SK-N-SH (cell line): ENCODE measurements around the gene PGAP3. TPM values are rescaled to one million over a fixed set of nuclear protein-coding genes. Genes with fewer than 3 reads are reported as not detected.

Experiments
- CTCF ChIA-PET: fragments of 300-600, 350-600 bp; formaldehyde crosslinking; extraction: SDS; loops from one replicate; lab custom pipeline; 2021; lab: Yijun Ruan, JAX
- POLR2A ChIA-PET: fragments of 350-600 bp; sonication (Branson Sonifier 250); formaldehyde crosslinking; extraction: SDS; loops from one replicate; lab custom pipeline; 2020; ENCODE audit warnings: antibody characterized with exemption, inconsistent platforms; lab: Yijun Ruan, JAX
- DNase-seq: peaks from one replicate; pipeline ENCODE4 v3.0.0; 2012
- H2AFZ ChIP-seq: fragments of 200-600 bp; sonication (generic); 2 replicates; pipeline ENCODE4 v1.8.1; 2016; ENCODE audit warnings: antibody characterized with exemption, mild to moderate bottlenecking, low read depth
- H3F3A ChIP-seq: fragments of 200-600 bp; sonication (generic); replicated peaks from 2 replicates; pipeline ENCODE3; 2016; ENCODE audit warnings: antibody characterized with exemption, mild to moderate bottlenecking; ENCODE audit not compliant: insufficient read depth
- H3K27ac ChIP-seq, 2 experiments: fragments of 200-500 bp in 1 of 2; fragments of 200-600 bp in 1 of 2; sonication (Bioruptor generic) in 1 of 2; sonication (generic), shearing (Covaris generic) in 1 of 2; 2 replicates each; pipeline versions ENCODE4 v1.5.1 to v1.6.1; 2014 to 2016; ENCODE audit warnings: low read depth in 2 of 2, inconsistent platforms in 1 of 2, low read length in 1 of 2, mild to moderate bottlenecking in 1 of 2, mixed read lengths in 1 of 2
- H3K27me3 ChIP-seq: fragments of 200-600 bp; sonication (generic), shearing (Covaris generic); 2 replicates; pipeline ENCODE4 v1.6.1; 2016; ENCODE audit warnings: mixed run types; ENCODE audit not compliant: insufficient read depth
- H3K36me3 ChIP-seq, 2 experiments: fragments of 200-500 bp in 1 of 2; fragments of 200-600 bp in 1 of 2; sonication (Bioruptor generic) in 1 of 2; sonication (generic) in 1 of 2; replicated peaks in 1 of 2; 2 replicates each; pipeline versions ENCODE3 to v1.5.1; 2014 to 2016; ENCODE audit warnings: low read length in 1 of 2, mild to moderate bottlenecking in 1 of 2; ENCODE audit not compliant: insufficient read depth in 2 of 2, control insufficient read depth in 1 of 2
- H3K4me1 ChIP-seq, 2 experiments: fragments of 200-500 bp in 1 of 2; fragments of 200-600 bp in 1 of 2; sonication (Bioruptor generic) in 1 of 2; sonication (generic), shearing (Covaris generic) in 1 of 2; 2 replicates each; pipeline versions ENCODE4 v1.5.1 to v1.6.1; 2014 to 2016; ENCODE audit warnings: low read depth in 1 of 2, low read length in 1 of 2, mixed run types in 1 of 2; ENCODE audit not compliant: insufficient read depth in 2 of 2, control insufficient read depth in 1 of 2
- H3K4me2 ChIP-seq: fragments of 200-600 bp; sonication (generic), shearing (Covaris generic); 2 replicates; pipeline ENCODE4 v1.6.1; 2017; ENCODE audit warnings: mixed run types
- H3K4me3 ChIP-seq, 2 experiments: fragments of 200-500 bp in 1 of 2; fragments of 200-600 bp in 1 of 2; sonication (Bioruptor generic) in 1 of 2; sonication (generic), shearing (Covaris generic) in 1 of 2; 2 replicates each; pipeline versions ENCODE4 v1.5.1 to v1.8.1; 2014 to 2016; ENCODE audit warnings: low read depth in 2 of 2, inconsistent platforms in 1 of 2, low read length in 1 of 2, mild to moderate bottlenecking in 1 of 2, mixed read lengths in 1 of 2, moderate library complexity in 1 of 2
- H3K79me2 ChIP-seq: fragments of 200-600 bp; sonication (generic); 2 replicates; pipeline ENCODE4 v1.8.1; 2017; ENCODE audit warnings: mild to moderate bottlenecking; ENCODE audit not compliant: insufficient read depth
- H3K9ac ChIP-seq: fragments of 200-600 bp; sonication (generic); 2 replicates; pipeline ENCODE4 v1.6.1; 2017; ENCODE audit warnings: mixed run types
- H3K9me2 ChIP-seq: fragments of 200-600 bp; sonication (generic); 2 replicates; pipeline ENCODE4 v1.6.1; 2017; ENCODE audit warnings: mixed run types
- H3K9me3 ChIP-seq: fragments of 200-600 bp; sonication (generic); 2 replicates; pipeline ENCODE4 v1.6.1; 2017; ENCODE audit warnings: mixed run types, mild to moderate bottlenecking, moderate library complexity
- H4K20me1 ChIP-seq: fragments of 200-600 bp; sonication (generic); 2 replicates; pipeline ENCODE4 v1.6.1; 2017; ENCODE audit warnings: mild to moderate bottlenecking, mixed run types; ENCODE audit not compliant: insufficient read depth
- ELF1 ChIP-seq: IDR thresholded peaks from 2 replicates; pipeline ENCODE4 v1.4.0; 2012
- EZH2phosphoT487 ChIP-seq: fragments of 200-600 bp; sonication (generic); IDR thresholded peaks from 2 replicates; pipeline ENCODE4 v1.6.1; 2017; ENCODE audit warnings: low read depth, mixed run types, mild to moderate bottlenecking, antibody characterized with exemption, moderate library complexity, borderline replicate concordance
- FOXJ3 ChIP-seq: sonication (generic); formaldehyde crosslinking; IDR thresholded peaks from 2 replicates; pipeline ENCODE4 v1.5.1; 2020; ENCODE audit warnings: mild to moderate bottlenecking, missing genetic modification reagents
- JUND ChIP-seq: IDR thresholded peaks from 2 replicates; pipeline ENCODE4 v1.4.0; 2012
- MEF2A ChIP-seq: IDR thresholded peaks from 2 replicates; pipeline ENCODE4 v1.4.0; 2012; ENCODE audit warnings: low read depth, borderline replicate concordance
- RAD21 ChIP-seq: IDR thresholded peaks from 2 replicates; pipeline ENCODE4 v1.6.1; 2012; ENCODE audit warnings: mild to moderate bottlenecking, low read length
- RCOR1 ChIP-seq: fragments of 150-350 bp; IDR thresholded peaks from 2 replicates; pipeline ENCODE4 v1.6.1; 2017; ENCODE audit warnings: antibody characterized with exemption, low read length
- RFX5 ChIP-seq: IDR thresholded peaks from 2 replicates; pipeline ENCODE4 v1.6.1; 2012; ENCODE audit warnings: mild to moderate bottlenecking, improper control_type of control experiment, low read length
- SIN3A ChIP-seq: IDR thresholded peaks from 2 replicates; pipeline ENCODE4 v1.6.1; 2012; ENCODE audit warnings: low read depth, mild to moderate bottlenecking, low read length, moderate library complexity, borderline replicate concordance
- TCF12 ChIP-seq: IDR thresholded peaks from 2 replicates; pipeline ENCODE4 v1.4.0; 2012
- WGBS: methylation state at CpG from one replicate; pipeline ENCODE4 v1.1.6; 2017; ENCODE audit warnings: low lambda C conversion rate; 5-methylcytosine and 5-hydroxymethylcytosine counted together
- polyA plus RNA-seq, 3 experiments: library from polyadenylated mRNA; depleted of rRNA; stranded (reverse); fragments of >200 nt; gene quantifications; 2 replicates each; pipeline ENCODE4 v1.2.3, GENCODE V29; 2012
- TF ChIP-seq, protein P1 (sequence below): IDR thresholded peaks from 2 replicates; pipeline ENCODE4 v1.4.0; 2012; ENCODE audit warnings: low read depth, borderline replicate concordance
- TF ChIP-seq, protein P2 (sequence below): fragments of 150-350 bp; IDR thresholded peaks from 2 replicates; pipeline ENCODE4 v1.6.1; 2017; ENCODE audit warnings: antibody characterized with exemption, low read length, low read depth, borderline replicate concordance
- TF ChIP-seq, protein P3 (sequence below): IDR thresholded peaks from 2 replicates; pipeline ENCODE4; 2012
- TF ChIP-seq, protein P4 (sequence below): IDR thresholded peaks from 2 replicates; pipeline ENCODE4 v1.6.1; 2012; ENCODE audit warnings: mild to moderate bottlenecking, low read depth, low read length, moderate library complexity

Gene PGAP3
- polyA plus RNA-seq, 1 of the 3 experiments (the other 2 are of a cell fraction) = 20.9 TPM

DNA sequence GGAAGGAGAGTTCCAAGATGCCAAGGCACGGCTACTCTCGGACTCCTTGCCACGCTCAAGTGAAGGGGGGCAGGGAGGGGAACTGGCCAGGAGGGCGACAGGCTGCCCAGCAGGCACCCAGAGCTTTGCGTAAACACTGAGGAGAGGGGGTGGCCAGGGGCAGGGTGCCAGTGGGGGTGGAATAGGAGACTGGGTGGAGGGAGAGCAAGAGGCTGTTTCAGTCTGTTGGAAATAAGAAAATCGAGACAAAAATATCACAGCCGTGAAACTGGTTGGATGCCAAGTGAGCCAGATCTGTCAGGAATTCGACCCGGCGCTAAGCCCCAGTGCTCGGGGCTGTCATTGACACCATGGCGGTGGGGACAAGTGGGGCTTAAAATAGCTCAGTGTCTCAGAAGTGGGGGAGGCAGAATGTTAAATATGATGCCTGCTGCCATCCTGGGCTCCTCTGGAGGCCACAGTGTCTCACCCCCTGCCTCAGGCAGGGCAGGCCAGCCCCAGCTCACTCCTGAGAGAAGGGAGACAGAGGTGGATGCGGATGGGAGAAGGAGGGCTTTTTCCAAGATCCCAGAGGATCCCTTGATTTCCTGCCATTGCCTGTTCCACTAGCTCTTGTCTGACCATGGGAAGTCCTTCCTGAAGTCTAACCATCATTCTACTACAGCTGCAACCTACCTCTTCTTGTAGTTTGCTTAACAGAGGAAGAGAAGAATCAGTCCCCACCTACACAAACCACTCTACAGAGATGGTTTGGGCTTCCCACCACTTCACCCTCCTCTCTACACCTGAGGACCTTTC is 10.1 kb downstream of the PGAP3 start:
- 87% methylated on average over 13 of the region's 13 CpGs for WGBS
- Histone ChIP-seq H3F3A (no peaks in the 10 kb centered on the region), H3K4me2 (no peak overlapping the region), H3K27ac (no peak overlapping the region), H3K79me2 (no peaks in the 10 kb centered on the region), H3K4me1 (no peaks in the 10 kb centered on the region), H2AFZ (no peak overlapping the region), H4K20me1 (no peaks in the 10 kb centered on the region), H3K36me3 (no peaks in the 10 kb centered on the region), H3K9me3 (no peaks in the 10 kb centered on the region), H3K9ac (no peak overlapping the region), H3K9me2 (no peaks in the 10 kb centered on the region), H3K27me3 (no peaks in the 10 kb centered on the region), H3K4me3 (no peak overlapping the region)
- POLR2A ChIA-PET = no interaction called here
- no peak for TF ChIP-seq ELF1
- TF ChIP-seq, protein P1, sequence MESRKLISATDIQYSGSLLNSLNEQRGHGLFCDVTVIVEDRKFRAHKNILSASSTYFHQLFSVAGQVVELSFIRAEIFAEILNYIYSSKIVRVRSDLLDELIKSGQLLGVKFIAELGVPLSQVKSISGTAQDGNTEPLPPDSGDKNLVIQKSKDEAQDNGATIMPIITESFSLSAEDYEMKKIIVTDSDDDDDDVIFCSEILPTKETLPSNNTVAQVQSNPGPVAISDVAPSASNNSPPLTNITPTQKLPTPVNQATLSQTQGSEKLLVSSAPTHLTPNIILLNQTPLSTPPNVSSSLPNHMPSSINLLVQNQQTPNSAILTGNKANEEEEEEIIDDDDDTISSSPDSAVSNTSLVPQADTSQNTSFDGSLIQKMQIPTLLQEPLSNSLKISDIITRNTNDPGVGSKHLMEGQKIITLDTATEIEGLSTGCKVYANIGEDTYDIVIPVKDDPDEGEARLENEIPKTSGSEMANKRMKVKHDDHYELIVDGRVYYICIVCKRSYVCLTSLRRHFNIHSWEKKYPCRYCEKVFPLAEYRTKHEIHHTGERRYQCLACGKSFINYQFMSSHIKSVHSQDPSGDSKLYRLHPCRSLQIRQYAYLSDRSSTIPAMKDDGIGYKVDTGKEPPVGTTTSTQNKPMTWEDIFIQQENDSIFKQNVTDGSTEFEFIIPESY = no peak
- TF ChIP-seq, protein P2, sequence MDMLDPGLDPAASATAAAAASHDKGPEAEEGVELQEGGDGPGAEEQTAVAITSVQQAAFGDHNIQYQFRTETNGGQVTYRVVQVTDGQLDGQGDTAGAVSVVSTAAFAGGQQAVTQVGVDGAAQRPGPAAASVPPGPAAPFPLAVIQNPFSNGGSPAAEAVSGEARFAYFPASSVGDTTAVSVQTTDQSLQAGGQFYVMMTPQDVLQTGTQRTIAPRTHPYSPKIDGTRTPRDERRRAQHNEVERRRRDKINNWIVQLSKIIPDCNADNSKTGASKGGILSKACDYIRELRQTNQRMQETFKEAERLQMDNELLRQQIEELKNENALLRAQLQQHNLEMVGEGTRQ = no peak
- TF ChIP-seq, protein P3, sequence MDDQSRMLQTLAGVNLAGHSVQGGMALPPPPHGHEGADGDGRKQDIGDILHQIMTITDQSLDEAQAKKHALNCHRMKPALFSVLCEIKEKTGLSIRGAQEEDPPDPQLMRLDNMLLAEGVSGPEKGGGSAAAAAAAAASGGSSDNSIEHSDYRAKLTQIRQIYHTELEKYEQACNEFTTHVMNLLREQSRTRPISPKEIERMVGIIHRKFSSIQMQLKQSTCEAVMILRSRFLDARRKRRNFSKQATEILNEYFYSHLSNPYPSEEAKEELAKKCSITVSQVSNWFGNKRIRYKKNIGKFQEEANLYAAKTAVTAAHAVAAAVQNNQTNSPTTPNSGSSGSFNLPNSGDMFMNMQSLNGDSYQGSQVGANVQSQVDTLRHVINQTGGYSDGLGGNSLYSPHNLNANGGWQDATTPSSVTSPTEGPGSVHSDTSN = no peak
- no peak for TF ChIP-seq RCOR1
- TF ChIP-seq MEF2A = no peak
- no peak for TF ChIP-seq RFX5
- TF ChIP-seq TCF12 = no peak
- no peak for TF ChIP-seq FOXJ3 (CRISPR knock-in tag)
- TF ChIP-seq, protein P4, sequence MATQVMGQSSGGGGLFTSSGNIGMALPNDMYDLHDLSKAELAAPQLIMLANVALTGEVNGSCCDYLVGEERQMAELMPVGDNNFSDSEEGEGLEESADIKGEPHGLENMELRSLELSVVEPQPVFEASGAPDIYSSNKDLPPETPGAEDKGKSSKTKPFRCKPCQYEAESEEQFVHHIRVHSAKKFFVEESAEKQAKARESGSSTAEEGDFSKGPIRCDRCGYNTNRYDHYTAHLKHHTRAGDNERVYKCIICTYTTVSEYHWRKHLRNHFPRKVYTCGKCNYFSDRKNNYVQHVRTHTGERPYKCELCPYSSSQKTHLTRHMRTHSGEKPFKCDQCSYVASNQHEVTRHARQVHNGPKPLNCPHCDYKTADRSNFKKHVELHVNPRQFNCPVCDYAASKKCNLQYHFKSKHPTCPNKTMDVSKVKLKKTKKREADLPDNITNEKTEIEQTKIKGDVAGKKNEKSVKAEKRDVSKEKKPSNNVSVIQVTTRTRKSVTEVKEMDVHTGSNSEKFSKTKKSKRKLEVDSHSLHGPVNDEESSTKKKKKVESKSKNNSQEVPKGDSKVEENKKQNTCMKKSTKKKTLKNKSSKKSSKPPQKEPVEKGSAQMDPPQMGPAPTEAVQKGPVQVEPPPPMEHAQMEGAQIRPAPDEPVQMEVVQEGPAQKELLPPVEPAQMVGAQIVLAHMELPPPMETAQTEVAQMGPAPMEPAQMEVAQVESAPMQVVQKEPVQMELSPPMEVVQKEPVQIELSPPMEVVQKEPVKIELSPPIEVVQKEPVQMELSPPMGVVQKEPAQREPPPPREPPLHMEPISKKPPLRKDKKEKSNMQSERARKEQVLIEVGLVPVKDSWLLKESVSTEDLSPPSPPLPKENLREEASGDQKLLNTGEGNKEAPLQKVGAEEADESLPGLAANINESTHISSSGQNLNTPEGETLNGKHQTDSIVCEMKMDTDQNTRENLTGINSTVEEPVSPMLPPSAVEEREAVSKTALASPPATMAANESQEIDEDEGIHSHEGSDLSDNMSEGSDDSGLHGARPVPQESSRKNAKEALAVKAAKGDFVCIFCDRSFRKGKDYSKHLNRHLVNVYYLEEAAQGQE = no peak
- no peak for TF ChIP-seq JUND
- no peak for TF ChIP-seq RAD21
- no peak for TF ChIP-seq SIN3A
- TF ChIP-seq EZH2phosphoT487 = no peak
- no peak for DNase-seq
- CTCF ChIA-PET = interaction anchor here (0.8 to 15.0 kb wide), 5 partner anchors 7 to 55 kb away, joined by 3 to 279 read pairs (median 6); partner anchors contain the start of genes PNMT and PPP1R1B
